AG04450 (cell line): ENCODE measurements around the gene NTF3. TPM values are rescaled to one million over a fixed set of nuclear protein-coding genes. Genes with fewer than 3 reads are reported as not detected.
A peak's percentile ranks its signal among the peaks of the same experiment; 100 is the strongest.

Source experiments
- CTCF ChIA-PET: fragments of 300-600, 350-600 bp; formaldehyde crosslinking; extraction: SDS; loops from one replicate; lab custom pipeline; 2022; ENCODE audit warnings: antibody characterized with exemption, inconsistent platforms; lab: Charles Lee
- POLR2A ChIA-PET: fragments of 350-600 bp; formaldehyde crosslinking; extraction: SDS; loops from one replicate; lab custom pipeline; 2021; ENCODE audit warnings: antibody characterized with exemption, inconsistent platforms; lab: Yijun Ruan, JAX
- DNase-seq: peaks from one replicate; pipeline ENCODE4 v3.0.0-alpha.2; 2011; ENCODE audit warnings: low read depth, low spot score
- H3K27ac ChIP-seq: one replicate; pipeline ENCODE4 v1.5.1; 2012; ENCODE audit warnings: low read depth, low read length, control low read depth
- H3K27me3 ChIP-seq: one replicate; pipeline ENCODE4 v1.6.0; 2012; ENCODE audit warnings: low read length; ENCODE audit not compliant: control insufficient read depth, insufficient read depth
- H3K4me3 ChIP-seq: 2 replicates; pipeline ENCODE4 v1.5.1; 2011; ENCODE audit warnings: mild to moderate bottlenecking, low read depth, low read length, control low read depth
- H3K9me3 ChIP-seq: 2 replicates; pipeline ENCODE4 v1.5.1; 2012; ENCODE audit warnings: low read length; ENCODE audit not compliant: control insufficient read depth, insufficient read depth
- polyA plus RNA-seq: library from polyadenylated mRNA; depleted of rRNA; stranded (reverse); fragments of >200 nt; gene quantifications from 2 replicates; pipeline ENCODE4 v1.2.3, GENCODE V29; 2011
- TF ChIP-seq, protein P1 (sequence below): IDR thresholded peaks from 2 replicates; pipeline ENCODE4 v1.5.1; 2011; ENCODE audit warnings: low read depth, low read length, control low read depth, inconsistent platforms

Gene NTF3
- polyA plus RNA-seq, 1 experiment, result 31.5 TPM

DNA sequence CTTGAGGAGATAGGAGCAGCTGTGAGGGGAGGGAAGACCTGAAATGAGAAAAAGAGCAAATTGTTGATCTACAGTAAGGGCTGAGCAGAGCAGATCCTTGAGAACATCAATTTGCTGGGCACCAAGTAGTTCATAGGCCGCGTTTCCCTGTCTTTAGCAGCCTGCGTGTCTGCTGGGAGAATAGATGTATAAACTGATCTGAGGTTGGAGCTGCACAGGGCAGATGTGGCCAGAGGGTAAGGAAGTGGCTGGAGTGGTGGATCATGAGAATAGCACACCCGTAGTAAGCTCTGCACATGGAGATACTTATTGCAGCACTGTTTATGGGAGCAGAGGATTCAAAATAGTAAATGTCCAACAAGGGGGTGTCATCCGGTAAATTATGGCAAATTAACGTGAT lies 44.4 kb downstream of the NTF3 start:
- CTCF ChIA-PET, result interaction anchor here (1.3 to 1.4 kb wide), 2 partner anchors 35 to 48 kb away, joined by 3 to 7 read pairs; no protein-coding TSS in a partner anchor
- no peak for DNase-seq
- H3K9me3 ChIP-seq, result no peaks in the 10 kb centered on the region
- no peak overlapping the region for H3K4me3 ChIP-seq
- H3K27ac ChIP-seq, result no peak overlapping the region
- no peaks in the 10 kb centered on the region for H3K27me3 ChIP-seq
- TF ChIP-seq, protein P1, sequence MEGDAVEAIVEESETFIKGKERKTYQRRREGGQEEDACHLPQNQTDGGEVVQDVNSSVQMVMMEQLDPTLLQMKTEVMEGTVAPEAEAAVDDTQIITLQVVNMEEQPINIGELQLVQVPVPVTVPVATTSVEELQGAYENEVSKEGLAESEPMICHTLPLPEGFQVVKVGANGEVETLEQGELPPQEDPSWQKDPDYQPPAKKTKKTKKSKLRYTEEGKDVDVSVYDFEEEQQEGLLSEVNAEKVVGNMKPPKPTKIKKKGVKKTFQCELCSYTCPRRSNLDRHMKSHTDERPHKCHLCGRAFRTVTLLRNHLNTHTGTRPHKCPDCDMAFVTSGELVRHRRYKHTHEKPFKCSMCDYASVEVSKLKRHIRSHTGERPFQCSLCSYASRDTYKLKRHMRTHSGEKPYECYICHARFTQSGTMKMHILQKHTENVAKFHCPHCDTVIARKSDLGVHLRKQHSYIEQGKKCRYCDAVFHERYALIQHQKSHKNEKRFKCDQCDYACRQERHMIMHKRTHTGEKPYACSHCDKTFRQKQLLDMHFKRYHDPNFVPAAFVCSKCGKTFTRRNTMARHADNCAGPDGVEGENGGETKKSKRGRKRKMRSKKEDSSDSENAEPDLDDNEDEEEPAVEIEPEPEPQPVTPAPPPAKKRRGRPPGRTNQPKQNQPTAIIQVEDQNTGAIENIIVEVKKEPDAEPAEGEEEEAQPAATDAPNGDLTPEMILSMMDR, result no peak
- POLR2A ChIA-PET, result no interaction called here

DNA sequence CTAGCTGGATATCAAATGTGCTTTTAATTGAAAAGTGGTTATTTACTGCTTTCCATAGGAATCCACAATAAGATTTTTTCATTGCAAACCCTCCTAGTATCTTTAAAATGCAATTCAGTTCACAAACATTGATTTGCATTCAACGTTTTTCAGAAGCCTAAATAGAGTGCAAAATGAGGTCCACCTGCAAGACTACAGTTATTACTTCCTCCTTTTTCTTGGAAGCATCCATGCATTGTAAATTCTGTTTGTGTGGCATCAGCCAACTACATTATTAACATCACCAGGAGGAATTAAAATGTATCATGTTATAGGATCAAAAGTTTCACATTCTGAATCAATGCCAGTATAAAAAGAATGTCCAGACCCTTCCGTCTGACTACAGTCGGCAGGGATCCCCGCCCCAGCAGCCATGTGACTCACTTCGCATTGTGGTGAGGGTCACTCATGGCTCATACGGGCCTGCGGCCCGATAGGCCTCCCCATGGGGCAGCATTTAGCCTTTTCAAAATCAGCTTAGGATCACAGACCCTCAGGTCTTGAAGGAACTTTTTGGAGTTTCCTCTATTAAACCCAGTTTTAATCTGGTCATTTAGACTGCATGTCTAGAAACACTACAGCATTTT lies 46.3 kb downstream of the NTF3 start:
- DNase-seq, result no peak
- Histone ChIP-seq H3K27ac (no peak overlapping the region), H3K4me3 (no peak overlapping the region), H3K9me3 (no peaks in the 10 kb centered on the region), H3K27me3 (no peaks in the 10 kb centered on the region)
- ChIA-PET CTCF (interaction anchor here (1.0 to 2.1 kb wide), 4 partner anchors 15 to 623 kb away, joined by 3 to 8 read pairs (median 4); no protein-coding TSS in a partner anchor), POLR2A (no interaction called here)
- TF ChIP-seq, protein P1, result no peak

DNA sequence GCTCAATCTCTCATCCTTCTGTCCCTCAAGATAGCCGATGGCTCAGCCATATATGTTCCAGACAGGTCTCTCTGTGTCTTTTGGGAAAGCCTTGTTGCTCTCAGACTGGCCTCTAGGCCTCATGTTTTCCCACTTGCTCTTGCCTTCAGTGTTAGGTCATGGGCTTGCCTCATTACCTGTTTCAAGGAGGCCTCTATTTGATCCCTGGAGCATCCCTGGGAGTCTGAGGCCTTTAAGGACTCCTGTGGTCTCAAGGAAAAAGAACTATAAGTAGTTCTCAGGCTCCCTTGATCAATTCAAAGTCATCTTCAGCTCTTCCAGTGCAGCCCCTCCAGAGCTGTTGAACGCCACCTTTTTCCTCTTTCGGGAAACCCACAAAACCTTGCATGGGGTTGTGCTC lies 47.9 kb downstream of the NTF3 start:
- no peak for DNase-seq
- Histone ChIP-seq H3K27me3 (no peaks in the 10 kb centered on the region), H3K4me3 (no peak overlapping the region), H3K9me3 (no peaks in the 10 kb centered on the region), H3K27ac (peak overlapping the region; percentile 75)
- TF ChIP-seq, protein P1, result no peak
- CTCF ChIA-PET, result interaction anchor here (2.1 kb wide), 1 partner anchor 51 kb away, joined by 8 read pairs; no protein-coding TSS in a partner anchor
- POLR2A ChIA-PET, result interaction anchor here (1.3 kb wide), 1 partner anchor 48 kb away, joined by 5 read pairs; the partner anchor contains the start of gene NTF3

- POLR2A ChIA-PET, result interaction anchor here (0.6 to 1.3 kb wide), 8 partner anchors 9 to 384 kb away, joined by 3 to 5 read pairs (median 3); partner anchors contain the start of gene NTF3
- Histone ChIP-seq H3K27ac (peak overlapping the region; percentile 95), H3K4me3 (peak overlapping the region; percentile 31), H3K9me3 (no peaks in the 10 kb centered on the region), H3K27me3 (no peaks in the 10 kb centered on the region)
- TF ChIP-seq, protein P1, result no peak
- peak; percentile 46 for DNase-seq
- CTCF ChIA-PET, result no interaction called here
Observed at GRCh38 chr12:5480218-5480937, 48.5 kb downstream of the NTF3 start.

GRCh38 chr12:5480938-5481303 lies 49.0 kb downstream of the NTF3 start:
- ChIA-PET CTCF (no interaction called here), POLR2A (interaction anchor here (0.6 to 1.3 kb wide), 7 partner anchors 8 to 385 kb away, joined by 3 to 5 read pairs (median 3); partner anchors contain the start of gene NTF3)

More at GRCh38 chr12:5480938-5481303, 49.0 kb downstream of the NTF3 start:
- Histone ChIP-seq H3K4me3 (peak overlapping the region; percentile 31), H3K27me3 (no peaks in the 10 kb centered on the region), H3K9me3 (no peaks in the 10 kb centered on the region), H3K27ac (peak overlapping the region; percentile 95)
- DNase-seq, result no peak
- TF ChIP-seq, protein P1, result no peak
